Endothelial cell of umbilical vein (primary cell): ENCODE results near the gene EEF1AKMT3. TPM values are rescaled to one million over a fixed set of nuclear protein-coding genes. Genes with fewer than 3 reads are reported as not detected.

ENCODE experiments used
- BruUV-seq: library from RNA; stranded (reverse); fragments of 400-500 nt; replicated peaks from 2 replicates; lab custom pipeline; 2021; lab: Mats Ljungman, UMichigan
- CTCF ChIA-PET: fragments of 300-600, 350-600 bp; sonication (Branson Sonifier 250); formaldehyde crosslinking; loops from one replicate; lab custom pipeline; 2021; ENCODE audit warnings: antibody characterized with exemption, inconsistent platforms; lab: Charles Lee
- POLR2A ChIA-PET: fragments of 300-600, 350-600 bp; sonication (Branson Sonifier 250); formaldehyde crosslinking; loops from one replicate; lab custom pipeline; 2021; ENCODE audit warnings: antibody characterized with exemption, inconsistent platforms; lab: Charles Lee
- DNase-seq: peaks from one replicate; pipeline ENCODE4 v3.0.0-alpha.2; 2011; ENCODE audit warnings: low read depth, low spot score
- FAIRE-seq: peaks from 2 replicates; lab custom pipeline; 2011; peaks lifted over from hg19 to GRCh38; lab: Jason Lieb, UNC
- H2AFZ ChIP-seq: 2 replicates; pipeline ENCODE4 v1.6.0; 2012; ENCODE audit warnings: low read depth, low read length, control low read depth, inconsistent platforms
- H3K27ac ChIP-seq: 2 replicates; pipeline ENCODE4 v1.5.1; 2011; ENCODE audit warnings: low read depth, mild to moderate bottlenecking, control low read depth, low read length, moderate library complexity; ENCODE audit not compliant: insufficient read depth
- H3K27me3 ChIP-seq, 2 experiments: 2 replicates each; pipeline versions ENCODE4 v1.6.0 to v1.6.1; 2011; ENCODE audit warnings: low read length in 2 of 2, mixed read lengths in 1 of 2; ENCODE audit not compliant: control insufficient read depth in 2 of 2, insufficient read depth in 2 of 2
- H3K36me3 ChIP-seq, 2 experiments: 2 replicates in 1 of 2; 3 replicates in 1 of 2; pipeline ENCODE4 v1.5.1; 2011; ENCODE audit warnings: low read length in 2 of 2, mild to moderate bottlenecking in 1 of 2, moderate library complexity in 1 of 2; ENCODE audit not compliant: control insufficient read depth in 2 of 2, insufficient read depth in 2 of 2; ENCODE audit errors: extremely low read depth in 1 of 2
- H3K4me1 ChIP-seq: 3 replicates; pipeline ENCODE4 v1.5.1; 2011; ENCODE audit warnings: mild to moderate bottlenecking, low read length; ENCODE audit not compliant: control insufficient read depth, insufficient read depth; ENCODE audit errors: extremely low read depth
- H3K4me2 ChIP-seq: 2 replicates; pipeline ENCODE4 v1.6.1; 2011; ENCODE audit warnings: low read length, control low read depth, mixed read lengths; ENCODE audit not compliant: insufficient read depth
- H3K4me3 ChIP-seq, 3 experiments: fragments of 200-600 bp in 1 of 3; sonication (generic), shearing (Covaris generic) in 1 of 3; replicated peaks in 1 of 3; 2 replicates each; pipeline ENCODE4 v1.5.1; 2011 to 2016; ENCODE audit warnings: control low read depth in 3 of 3, low read length in 3 of 3, mild to moderate bottlenecking in 2 of 3, inconsistent platforms in 1 of 3, low read depth in 1 of 3, moderate library complexity in 1 of 3; ENCODE audit not compliant: insufficient read depth in 1 of 3
- H3K79me2 ChIP-seq: 2 replicates; pipeline ENCODE4 v1.6.0; 2012; ENCODE audit warnings: low read length, inconsistent platforms; ENCODE audit not compliant: control insufficient read depth, insufficient read depth
- H3K9ac ChIP-seq: replicated peaks from 2 replicates; pipeline ENCODE3; 2011; ENCODE audit warnings: low read length, control low read depth; ENCODE audit not compliant: insufficient read depth; ENCODE audit errors: extremely low read depth
- H3K9me1 ChIP-seq: replicated peaks from 3 replicates; pipeline ENCODE4 v1.6.0; 2011; ENCODE audit warnings: mild to moderate bottlenecking, low read length; ENCODE audit not compliant: control insufficient read depth, insufficient read depth; ENCODE audit errors: extremely low read depth
- H3K9me3 ChIP-seq: replicated peaks from 2 replicates; pipeline ENCODE4 v1.5.1; 2012; ENCODE audit warnings: low read length, inconsistent platforms; ENCODE audit not compliant: control insufficient read depth, insufficient read depth
- H4K20me1 ChIP-seq: replicated peaks from 2 replicates; pipeline ENCODE3; 2011; ENCODE audit warnings: mild to moderate bottlenecking, low read length; ENCODE audit not compliant: control insufficient read depth, insufficient read depth; ENCODE audit errors: extremely low read depth
- CTCF ChIP-seq, 2 donors: IDR thresholded peaks; 1 replicate in 1 of 2; 2 replicates in 1 of 2; pipeline ENCODE4 v1.5.1; 2011; ENCODE audit warnings: low read length in 2 of 2, mild to moderate bottlenecking in 2 of 2, moderate library complexity in 2 of 2, control low read depth in 1 of 2, inconsistent platforms in 1 of 2, low read depth in 1 of 2; ENCODE audit not compliant: insufficient read depth in 1 of 2; ENCODE audit errors: extremely low read depth in 1 of 2
- EZH2 ChIP-seq: IDR thresholded peaks from 2 replicates; pipeline ENCODE4 v1.6.1; 2012; ENCODE audit warnings: borderline replicate concordance, low read depth, mild to moderate bottlenecking, moderate library complexity, low read length, inconsistent platforms; ENCODE audit not compliant: severe bottlenecking
- FOS ChIP-seq: IDR thresholded peaks from 2 replicates; pipeline ENCODE4 v1.6.1; 2011; ENCODE audit warnings: mild to moderate bottlenecking, low read length, moderate library complexity, borderline replicate concordance; ENCODE audit not compliant: insufficient read depth
- GATA2 ChIP-seq: IDR thresholded peaks from 2 replicates; pipeline ENCODE4 v1.7.0; 2011; ENCODE audit warnings: low read depth, mild to moderate bottlenecking, moderate library complexity, mixed read lengths, low read length; ENCODE audit not compliant: insufficient read length, insufficient read depth
- JUN ChIP-seq: IDR thresholded peaks from 2 replicates; pipeline ENCODE4 v1.6.1; 2011; ENCODE audit warnings: borderline replicate concordance, low read depth; ENCODE audit not compliant: insufficient read length, insufficient read depth
- MAX ChIP-seq: IDR thresholded peaks from 2 replicates; pipeline ENCODE4 v1.6.1; 2011; ENCODE audit not compliant: insufficient read depth, insufficient read length
- MYC ChIP-seq: IDR thresholded peaks from one replicate; pipeline ENCODE4 v1.6.1; 2011; ENCODE audit warnings: mild to moderate bottlenecking, low read depth, low read length
- POLR2A ChIP-seq: IDR thresholded peaks from 2 replicates; pipeline ENCODE4 v1.6.1; 2012; ENCODE audit warnings: low read depth, mild to moderate bottlenecking, control low read depth, low read length
- POLR2AphosphoS5 ChIP-seq: IDR thresholded peaks from 2 replicates; pipeline ENCODE4 v1.6.1; 2012; ENCODE audit warnings: low read depth, mild to moderate bottlenecking, control low read depth, low read length, moderate library complexity; ENCODE audit not compliant: insufficient read depth
- dilution Hi-C: fragments of 300-500 bp; cut with MboI; formaldehyde crosslinking; loops from one replicate; pipeline ENCODE4 v1.15.0; 2019; ENCODE audit warnings: low sequenced_read_pairs; ENCODE audit not compliant: extremely low pct_ligation_motif_present
- intact Hi-C: fragments of 100-400 bp; cut with micrococcal nuclease; formaldehyde crosslinking; loops from one replicate; pipeline ENCODE4 v1.10.0; 2022
- polyA plus RNA-seq, 4 experiments: library from polyadenylated mRNA; depleted of rRNA in 3 of 4; stranded (reverse) in 3 of 4; unstranded in 1 of 4; fragments of >200 nt; gene quantifications; 2 replicates each; pipeline versions ENCODE4 v1.2.1 to v1.2.3, GENCODE V29; 2011 to 2012; ENCODE audit warnings: missing spikeins in 1 of 4
- total RNA-seq: library from RNA; stranded (reverse); gene quantifications from 2 replicates; pipeline ENCODE4 v1.2.3, GENCODE V29; 2021

The EEF1AKMT3 gene
- total and polyA plus RNA-seq, 2 donors (not counting 3 experiments of a cell fraction or from before 2014, with no cell fraction given): 7.9 to 8.8 TPM

GRCh38 chr12:57726151-57726883, 46.1 kb upstream of the EEF1AKMT3 start:
- ChIA-PET POLR2A (interaction anchor here (0.6 kb wide), 1 partner anchor 29 kb away, joined by 3 read pairs; no protein-coding TSS in a partner anchor), CTCF (interaction anchor here (0.5 to 4.6 kb wide), 20 partner anchors 10 to 143 kb away, joined by 3 to 48 read pairs (median 6); partner anchors contain the start of genes AGAP2, ARHGEF25, CDK4 and CYP27B1)
- Histone ChIP-seq H3K4me1 (peaks cover 7% of the 10 kb centered on the region), H3K9me3 (no peaks in the 10 kb centered on the region), H3K4me3 (peak overlapping the region; percentile 62 to 64 (median 62)), H4K20me1 (no peaks in the 10 kb centered on the region), H3K9ac (peak overlapping the region; percentile 61), H3K36me3 (no peaks in the 10 kb centered on the region), H3K79me2 (no peaks in the 10 kb centered on the region), H3K27ac (peak overlapping the region; percentile 23), H3K9me1 (no peaks in the 10 kb centered on the region), H2AFZ (peak overlapping the region; percentile 96), H3K4me2 (peak overlapping the region; percentile 54), H3K27me3 (peaks cover 2 to 8% of the 10 kb centered on the region in 2 experiments)
- no TSS peak for BruUV-seq
- dilution Hi-C loops: no loop called here
- no peak for TF ChIP-seq FOS
- TF ChIP-seq JUN: no peak
- TF ChIP-seq CTCF (IDR thresholded peaks at IDR 0.05; ENCODE audit: extremely low read depth in 1 of 2, insufficient read depth in 1 of 2, low read depth in 1 of 2, low read length in 2 of 2): peak; percentile 88 to 97
- TF ChIP-seq EZH2: no peak
- TF ChIP-seq GATA2: no peak
- peak; percentile 79 for TF ChIP-seq POLR2A
- TF ChIP-seq MYC: no peak
- peak; percentile 57 for TF ChIP-seq POLR2AphosphoS5
- TF ChIP-seq MAX: no peak
- FAIRE-seq (peak; percentile 87), DNase-seq (peak; percentile 74)
- intact Hi-C loops: loop anchor here (1.0 kb wide), 4 partner anchors 26 to 179 kb away; partner anchors contain the start of genes CDK4, EEF1AKMT3, METTL1 and OS9
